ENCODE measurements around the gene SLC8A1. TPM values are rescaled to one million over a fixed set of nuclear protein-coding genes. Genes with fewer than 3 reads are reported as not detected.
A peak's percentile ranks its signal among the peaks of the same experiment; 100 is the strongest.

SLC8A1 gene
- total RNA-seq, 1 donor from 2014 or later: 30.6 TPM

DNA sequence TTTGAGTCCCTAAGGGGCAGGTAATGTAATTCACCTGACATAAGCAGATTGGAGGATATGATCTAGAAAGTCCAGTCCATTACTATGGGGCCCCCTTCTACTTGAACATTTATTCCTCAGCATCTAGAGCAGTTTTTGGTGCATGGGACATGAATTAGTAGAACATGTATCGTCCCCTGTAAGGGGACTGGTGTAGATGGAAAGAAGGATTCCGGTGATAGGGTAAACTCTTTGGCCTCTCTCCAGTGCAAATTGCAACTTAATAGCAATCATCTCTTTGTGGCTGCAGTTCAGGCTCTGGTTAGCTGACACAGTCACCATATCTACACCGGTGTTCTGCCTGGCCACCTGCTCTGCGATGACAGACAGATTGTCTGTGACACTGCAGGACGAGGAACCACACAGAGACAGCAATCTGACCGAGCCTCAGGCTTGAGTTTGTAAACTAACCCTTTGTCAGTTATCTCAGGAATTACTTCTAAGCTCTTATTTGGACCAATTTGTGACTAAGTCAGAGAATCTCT is 6.4 kb upstream of the SLC8A1 start:
- DNase-seq: peak; percentile 65

DNA sequence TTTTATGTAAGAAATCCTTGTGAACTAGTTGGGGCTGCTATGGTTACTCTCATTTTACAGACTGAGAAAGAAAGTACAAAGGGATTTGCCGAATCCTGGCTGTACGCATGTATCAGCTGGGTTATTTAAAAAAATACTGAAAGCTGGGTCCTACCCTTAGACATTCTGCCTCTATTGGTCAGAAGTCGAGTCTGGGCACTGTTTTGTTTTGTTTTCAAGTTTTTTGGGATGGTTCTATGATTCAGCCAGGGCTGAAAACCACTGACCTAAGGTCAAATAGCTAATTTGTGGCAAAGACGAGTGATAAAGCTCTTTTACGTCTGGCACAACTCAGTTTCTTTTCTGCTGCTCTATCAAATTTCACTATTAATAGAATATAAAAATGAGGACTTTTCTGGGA is 5.9 kb upstream of the SLC8A1 start:
- DNase-seq: no peak

DNA sequence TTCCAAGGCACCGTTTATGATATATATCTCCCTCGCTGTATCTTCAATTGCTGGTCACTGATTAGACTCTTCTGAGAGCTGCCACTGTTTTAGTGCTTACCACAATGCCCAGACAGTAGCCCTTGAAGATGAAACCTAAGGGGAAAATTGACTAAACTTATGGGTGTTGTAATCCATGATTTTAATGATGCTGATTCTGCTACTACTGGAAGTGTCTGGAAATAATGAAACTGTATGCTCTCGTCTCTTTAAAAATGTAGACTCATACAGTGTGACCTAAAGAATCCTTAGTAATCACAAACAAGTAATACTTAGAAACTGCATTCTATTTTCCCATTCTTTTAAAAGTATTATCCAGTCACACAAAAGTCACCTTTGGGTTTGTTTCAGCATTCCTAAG is 5.5 kb upstream of the SLC8A1 start:
- no peak for DNase-seq

DNA sequence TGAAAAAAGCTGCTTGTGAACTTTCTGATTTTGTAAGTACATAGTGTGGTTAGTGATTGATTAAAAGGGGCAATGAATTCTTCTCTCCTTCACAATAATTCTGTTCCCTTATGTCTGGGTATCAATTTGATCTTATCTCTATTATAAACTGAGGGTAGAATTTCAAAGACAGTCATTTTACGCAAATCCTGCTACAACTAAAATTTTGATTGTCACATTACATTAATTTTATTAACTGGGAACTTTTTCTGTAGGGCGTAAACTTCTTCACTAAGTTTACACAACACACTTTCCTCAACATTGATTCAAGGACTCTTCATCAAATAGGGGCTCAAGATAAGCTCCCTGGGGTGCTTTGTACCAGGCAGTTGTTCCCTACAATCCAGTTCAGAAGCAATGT is 5.0 kb upstream of the SLC8A1 start:
- DNase-seq: no peak

DNA sequence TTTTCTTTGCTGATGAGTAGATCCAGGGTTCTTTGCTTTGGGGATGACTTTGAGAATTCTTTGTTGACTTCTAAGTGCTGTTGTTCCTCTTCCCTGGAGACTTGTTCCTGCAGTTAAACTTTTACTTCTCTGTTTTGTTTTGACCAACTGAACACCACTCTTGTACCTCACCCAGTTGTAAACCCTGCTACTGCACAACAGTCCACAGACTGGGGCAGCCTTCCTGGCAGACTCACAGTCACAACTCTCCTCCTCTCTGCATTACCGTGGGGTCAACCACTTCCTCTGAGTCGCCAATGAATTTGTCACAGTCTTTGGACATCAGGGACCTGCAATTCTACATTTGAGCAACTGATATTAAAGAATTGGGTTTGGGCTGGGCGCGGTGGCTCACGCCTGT is 3.8 kb upstream of the SLC8A1 start:
- DNase-seq: no peak

DNA sequence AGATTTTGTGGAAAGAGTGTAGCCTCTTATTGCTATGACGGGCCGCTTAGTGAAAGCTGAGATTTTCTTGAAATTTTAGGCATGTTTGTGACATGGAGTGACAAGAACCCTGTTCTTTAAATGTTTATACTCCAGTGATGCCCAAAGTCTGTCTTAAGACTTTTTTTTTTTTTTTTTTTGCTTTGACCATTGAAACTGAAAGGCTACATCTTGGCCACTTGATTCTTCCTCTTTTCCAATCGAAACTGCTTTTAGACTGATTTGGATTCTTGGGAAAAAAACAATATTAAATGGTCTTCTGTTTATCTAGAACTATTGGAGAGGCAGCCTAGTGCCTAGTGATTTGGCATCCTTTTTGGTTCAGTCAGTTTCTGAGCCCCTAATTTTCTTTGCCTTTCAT is 2.4 kb upstream of the SLC8A1 start:
- DNase-seq: no peak

DNA sequence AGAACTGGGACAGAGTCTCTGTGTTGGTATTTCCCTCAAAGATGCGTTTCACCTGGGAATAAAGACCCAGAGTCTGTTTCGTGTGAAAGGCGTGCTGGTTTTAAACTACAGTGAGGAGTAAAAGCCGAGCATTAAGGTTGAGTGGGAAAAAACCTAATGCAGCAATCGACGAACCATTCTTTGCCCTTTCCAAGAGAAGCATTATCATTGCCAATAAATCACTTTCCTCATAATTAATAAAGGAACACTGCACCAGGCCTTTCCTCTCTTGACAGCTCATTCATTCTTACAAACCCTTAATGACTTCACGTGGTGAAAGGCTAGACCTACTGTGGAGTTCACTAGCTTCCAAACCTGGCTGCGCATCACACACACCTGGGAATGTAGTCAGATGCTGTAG is 896 bp upstream of the SLC8A1 start:
- no peak for DNase-seq

DNA sequence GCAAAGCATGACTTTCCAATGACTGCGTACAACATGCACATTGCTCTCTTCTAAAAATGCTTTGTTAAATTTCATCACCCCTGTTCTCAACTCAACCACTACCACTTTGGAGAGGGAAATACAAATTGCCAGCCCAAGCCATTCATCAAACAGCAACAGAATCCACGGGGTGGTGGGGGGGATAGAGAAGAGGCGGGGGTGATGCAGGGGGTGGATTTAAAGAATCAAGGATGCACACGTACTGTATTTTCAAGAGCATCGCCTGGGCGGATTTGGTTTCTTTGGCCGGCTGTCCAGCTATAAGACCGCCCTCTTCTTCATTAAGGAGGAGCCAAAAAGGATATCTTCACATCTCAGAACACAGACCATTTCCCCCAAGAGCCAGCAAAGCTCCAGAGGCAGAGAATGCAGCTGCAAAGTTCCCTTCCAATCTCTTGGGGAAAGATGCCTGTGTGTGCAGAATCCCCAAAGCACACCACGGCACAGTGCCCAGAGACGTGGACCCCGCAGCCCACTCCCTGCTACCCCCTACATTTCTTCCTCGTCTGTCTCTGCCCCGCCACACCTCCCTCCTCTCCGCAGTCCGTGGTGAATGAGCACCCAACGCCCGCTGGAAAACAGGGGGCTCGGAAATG is 977 bp downstream of the SLC8A1 start:
- DNase-seq: peak; percentile 64

DNA sequence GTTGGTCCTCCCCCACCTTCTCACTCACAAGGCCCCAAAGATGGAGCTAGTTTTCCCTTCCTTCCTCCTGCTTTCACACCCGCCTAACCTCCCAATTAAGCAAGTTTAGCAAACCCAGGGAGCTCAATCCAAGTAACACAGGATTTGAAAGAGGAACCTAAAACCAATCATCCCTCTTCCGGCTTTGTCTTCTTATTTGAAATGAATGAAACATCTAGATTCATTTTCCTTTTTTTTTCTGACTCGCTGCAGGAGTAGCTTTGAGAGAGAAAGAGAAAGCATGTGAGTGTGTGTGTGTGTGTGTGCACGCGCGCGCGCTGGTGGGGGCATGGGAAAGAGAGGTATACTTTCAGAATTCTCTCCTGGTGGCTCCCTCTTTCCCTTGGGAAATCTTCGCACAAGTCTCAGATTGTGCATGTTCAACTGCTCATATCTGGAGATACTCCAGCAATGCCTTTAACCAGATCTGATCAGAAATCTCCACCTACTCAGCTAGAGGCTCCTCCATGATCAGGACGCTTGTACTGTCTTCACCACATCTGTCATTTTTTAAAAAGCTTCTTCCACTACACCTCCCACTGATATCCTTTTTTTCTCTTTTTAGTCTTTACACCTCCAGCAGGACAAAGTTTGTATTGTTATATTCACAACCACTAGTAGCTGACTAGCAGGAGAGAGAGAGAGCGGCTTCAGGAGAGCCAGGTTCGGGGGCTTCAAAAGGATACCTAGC is 1.7 kb downstream of the SLC8A1 start:
- peak; percentile 46 for DNase-seq

DNA sequence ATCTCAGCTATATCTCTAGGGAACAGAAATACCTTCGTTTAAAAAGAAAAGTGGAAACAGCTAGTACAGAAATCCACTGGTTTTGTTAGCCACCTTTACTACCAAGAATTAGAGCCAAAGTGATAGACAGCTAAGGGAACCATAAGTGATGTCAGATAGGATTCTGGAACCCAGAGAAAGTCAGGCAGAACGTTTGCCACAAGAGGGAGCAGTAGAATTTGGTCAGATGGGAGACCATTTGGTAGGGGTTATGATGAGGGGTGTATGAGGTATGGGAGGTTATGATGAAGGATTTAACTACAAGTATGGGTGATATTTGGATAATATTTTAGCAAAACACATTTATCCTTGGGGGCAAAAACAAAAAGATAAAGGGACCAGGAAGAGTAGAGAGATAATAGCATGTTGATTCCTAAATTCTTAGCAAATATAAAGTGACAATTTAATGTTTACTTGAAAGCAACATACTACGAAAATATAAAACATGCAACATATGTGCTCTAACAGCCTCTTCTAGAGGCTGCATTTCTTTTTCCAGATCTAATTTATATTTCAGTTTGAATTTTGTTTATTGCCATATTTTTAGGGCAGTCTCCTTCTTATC is 3.3 kb downstream of the SLC8A1 start:
- peak; percentile 24 for DNase-seq

DNA sequence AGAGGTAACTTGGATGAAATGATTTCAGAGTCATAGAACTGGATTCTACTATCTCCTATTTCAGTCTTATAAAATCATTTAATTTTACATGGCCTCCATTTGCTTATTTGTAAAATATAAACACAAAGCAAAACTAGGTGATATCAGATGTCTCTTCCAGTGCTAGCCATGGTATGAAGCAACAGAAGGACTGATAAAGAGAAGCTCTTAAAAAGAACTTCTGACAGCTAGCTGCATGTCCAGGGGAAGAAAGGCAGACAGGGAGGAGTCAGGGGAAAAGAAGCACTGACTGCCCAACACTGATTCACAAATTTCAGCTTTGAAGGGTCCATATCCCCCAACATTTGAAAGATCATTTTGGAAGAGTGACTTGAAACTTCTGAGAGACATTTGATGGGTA is 6.4 kb downstream of the SLC8A1 start:
- no peak for DNase-seq

DNA sequence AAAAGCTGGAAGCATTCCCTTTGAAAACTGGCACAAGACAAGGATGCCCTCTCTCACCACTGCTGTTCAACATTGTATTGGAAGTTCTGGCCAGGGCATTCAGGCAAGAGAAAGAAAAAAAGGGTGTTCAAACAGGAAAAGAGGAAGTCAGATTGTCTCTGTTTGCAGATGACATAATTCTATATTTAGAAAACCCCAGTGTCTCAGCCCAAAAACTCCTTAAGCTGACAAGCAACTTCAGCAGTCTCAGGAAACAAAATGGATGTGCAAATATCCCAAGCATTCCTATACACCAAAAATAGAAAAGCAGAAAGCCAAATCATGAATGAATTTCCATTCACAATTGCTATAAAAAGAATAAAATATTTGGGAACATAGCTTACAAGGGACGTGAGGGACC is 11.1 kb downstream of the SLC8A1 start:
- DNase-seq: no peak

DNA sequence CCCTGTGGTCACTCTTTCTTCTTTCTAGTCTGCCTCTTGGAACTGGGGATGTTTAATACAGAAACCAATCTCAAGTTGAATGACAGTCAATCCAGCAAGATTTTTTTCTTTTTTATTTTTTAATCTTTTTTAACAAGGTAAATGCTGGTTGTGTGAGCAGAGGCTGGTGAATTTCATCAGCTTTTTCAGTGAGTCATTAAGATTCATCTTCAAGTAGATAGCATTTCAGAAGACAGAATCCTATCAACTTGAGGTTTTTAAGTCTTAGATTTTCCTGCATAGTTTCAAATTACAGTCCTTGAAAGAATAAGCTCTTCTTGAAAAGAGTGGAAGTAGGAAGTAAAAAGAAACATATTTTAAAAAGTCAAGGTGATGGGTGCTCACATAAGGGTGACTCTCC is 12.4 kb downstream of the SLC8A1 start:
- no peak for DNase-seq

DNA sequence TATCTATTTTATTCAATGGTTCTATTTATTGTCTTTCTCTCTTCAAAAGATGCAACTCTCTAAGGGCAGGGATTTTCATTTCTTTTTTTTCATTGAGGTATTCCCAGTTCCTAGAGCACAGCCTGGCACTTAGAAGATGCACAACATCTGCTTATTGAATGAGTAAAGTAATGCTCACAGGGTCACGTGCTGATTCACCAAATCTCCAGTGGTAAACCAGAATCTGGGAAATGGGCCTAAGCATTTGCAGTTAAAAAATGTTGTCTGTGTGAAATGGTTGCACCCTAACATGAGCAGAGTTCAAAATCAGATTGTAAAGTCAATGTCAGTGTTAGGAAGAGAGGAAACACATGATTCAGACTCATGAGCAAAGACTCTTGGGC is 15.8 kb downstream of the SLC8A1 start:
- DNase-seq: no peak

DNA sequence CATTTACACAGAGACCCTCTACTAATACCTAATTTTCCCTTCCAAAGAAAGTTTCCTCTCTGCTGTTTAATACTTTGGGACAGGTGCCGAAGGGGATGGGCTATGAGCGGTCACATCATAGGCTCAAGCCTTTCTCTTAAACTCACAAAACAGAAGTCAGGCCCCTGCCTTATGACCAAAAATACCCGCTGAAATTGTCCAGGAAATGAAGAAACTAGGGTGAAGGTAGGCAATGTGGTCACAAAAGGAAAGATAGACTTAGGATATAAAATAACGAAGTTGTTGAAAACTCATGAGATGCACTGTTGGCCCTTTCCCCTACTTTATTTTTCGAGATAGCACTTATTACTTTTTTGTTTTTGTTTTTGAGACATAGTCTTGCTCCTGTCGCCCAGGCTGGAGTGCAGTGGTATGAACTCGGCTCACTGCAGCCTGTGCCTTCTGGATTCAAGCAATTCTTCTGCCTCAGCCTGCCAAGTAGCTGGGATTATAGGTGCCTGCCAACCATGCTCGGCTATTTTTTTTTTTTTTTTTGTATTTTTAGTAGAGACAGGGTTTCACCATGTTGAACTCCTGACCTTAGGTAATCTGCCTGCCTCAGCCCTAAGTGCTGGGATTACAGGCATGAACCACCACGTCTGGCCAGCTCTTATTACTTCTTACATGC is 16.3 kb downstream of the SLC8A1 start:
- DNase-seq: no peak

DNA sequence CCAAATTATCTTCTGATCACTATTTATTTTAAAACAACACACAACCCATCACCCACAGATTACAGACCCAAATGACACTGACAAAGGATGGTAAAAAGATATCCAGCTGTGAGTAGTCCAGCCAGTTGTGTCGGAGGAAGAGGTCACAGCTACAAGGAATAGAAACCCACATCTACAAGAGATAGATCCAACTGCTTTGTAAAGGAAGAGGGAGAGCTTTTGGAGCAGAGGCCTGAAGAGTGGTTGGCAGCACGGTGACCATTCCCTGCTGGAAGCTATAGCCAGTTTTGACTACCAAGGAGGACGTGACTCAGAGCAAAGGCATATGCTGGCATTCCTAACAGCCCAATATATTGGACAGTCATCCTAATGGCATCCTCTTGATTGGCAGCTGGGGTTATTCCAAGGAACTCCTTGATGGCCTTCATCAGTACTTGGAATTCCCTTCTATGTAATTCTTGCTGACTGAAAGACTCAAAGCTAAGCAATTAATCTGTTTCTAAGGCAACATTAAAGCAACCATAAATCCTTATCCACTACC is 17.1 kb downstream of the SLC8A1 start:
- no peak for DNase-seq

DNA sequence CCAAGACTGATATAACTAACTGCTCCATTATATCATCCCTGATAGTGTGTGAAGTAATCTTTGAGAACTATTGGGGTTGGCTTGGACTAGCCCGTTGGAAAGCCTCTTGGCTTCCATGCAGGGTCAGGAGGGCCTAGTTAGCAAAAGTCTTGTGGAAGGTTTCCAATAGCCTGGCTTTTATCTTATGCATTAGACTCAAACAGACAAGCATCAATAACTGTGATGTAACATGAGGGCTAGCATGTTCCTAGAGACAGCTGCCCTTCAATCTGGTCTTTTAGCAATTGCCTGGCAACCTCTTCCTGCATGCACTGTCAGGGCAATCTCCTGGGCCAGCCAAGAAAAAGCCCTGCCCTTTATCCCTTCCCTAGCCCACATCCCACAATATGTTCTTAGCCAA is 18.2 kb downstream of the SLC8A1 start:
- DNase-seq: no peak

DNA sequence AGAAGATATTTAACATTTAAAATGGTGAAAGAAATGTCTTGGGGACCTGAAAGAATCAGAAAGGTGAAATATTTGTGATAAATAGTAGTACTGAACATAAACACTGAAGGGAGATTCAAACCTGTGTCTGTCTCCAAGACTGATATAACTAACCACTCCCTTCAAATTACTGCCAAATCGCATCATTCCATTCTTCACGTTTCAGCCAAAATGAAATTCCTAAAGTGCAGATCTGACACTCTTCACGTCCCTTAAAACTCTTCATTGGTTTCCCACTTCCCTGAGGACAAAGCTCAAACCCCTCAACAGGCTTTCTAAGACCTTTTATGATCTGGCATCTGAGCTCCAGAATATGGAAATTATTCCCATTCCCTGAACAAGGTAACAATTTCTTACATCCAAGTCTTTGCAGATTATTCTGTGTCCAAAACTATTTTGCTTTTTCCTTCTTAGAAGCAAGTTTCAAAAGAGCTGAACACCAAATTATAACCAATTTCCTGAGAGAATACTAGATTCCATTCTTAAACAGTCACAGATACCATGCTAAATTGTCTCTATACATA is 18.9 kb downstream of the SLC8A1 start:
- no peak for DNase-seq

DNA sequence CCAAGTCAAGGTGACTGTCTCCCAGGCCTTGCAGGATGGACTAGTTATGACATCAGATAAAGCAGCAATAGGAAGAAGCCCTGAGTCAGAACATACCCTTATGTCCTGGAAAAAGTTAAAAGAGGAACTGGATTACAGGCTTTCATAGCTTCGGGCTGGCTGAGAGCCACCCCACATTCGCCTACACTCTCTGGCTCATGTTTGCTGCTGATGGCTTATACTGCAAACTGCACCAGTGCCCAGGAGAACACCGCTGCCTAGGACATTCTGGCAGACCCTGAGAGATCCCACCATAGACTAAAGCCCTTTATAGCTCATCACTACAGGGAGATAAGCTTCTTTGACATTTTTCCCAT is 20.3 kb downstream of the SLC8A1 start:
- peak; percentile 12 for DNase-seq

DNA sequence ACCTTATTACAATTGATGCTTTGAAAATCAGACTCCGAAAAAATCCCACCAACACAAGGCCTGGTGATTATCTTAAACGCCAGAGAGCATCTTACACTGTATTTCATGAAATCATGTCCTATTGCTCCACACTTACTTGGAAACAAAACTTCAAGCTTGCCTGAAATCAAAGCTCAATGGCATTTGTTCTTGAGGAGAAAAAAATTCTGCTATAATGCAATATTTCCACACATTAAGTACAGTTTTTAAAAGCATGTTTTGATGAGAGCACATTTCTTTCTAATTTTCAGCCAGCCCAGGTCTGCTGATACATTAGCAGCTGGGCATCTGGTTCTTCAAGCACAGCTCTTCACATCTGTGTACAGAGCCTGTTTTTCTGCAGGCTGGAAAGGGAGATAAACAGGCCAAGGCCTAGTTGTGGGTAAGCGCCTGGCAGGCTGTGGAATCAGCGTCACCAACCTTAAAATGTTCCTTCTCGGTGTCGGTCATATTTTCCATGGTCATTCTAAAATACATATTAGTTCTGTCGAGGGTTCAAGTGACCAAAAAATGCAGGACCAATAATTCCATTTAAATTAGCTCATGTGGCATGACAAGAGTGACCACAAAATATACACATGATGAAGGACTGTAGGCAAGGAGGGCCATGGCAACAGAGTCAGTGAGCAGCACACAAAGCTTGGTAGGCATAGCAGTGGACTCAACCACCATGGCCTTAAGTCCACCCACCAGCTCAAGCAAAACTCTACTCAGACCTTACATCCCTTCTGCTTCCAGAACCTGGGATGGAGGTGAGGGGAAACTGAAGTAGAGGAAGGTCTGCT is 20.9 kb downstream of the SLC8A1 start:
- DNase-seq: no peak

DNA sequence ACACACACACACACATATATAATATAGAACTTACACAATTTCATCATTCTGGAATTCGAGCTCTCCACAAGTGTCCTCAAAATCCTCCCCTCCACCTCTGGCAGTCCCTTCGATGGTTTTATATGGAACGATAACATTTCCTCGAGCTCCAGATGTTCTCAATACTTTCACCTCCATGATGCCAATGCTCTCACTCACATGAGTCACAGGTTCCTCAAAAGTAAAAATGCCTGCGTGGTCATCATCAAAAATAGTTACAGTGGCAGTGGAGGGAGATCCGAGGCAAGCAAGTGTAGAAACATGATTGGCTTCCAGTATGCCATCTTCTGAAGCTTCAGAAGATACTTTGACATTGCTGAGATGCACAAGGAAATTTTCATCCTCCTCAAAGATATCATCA is 23.5 kb downstream of the SLC8A1 start:
- no peak for DNase-seq

All from tongue (tissue), 2 donors.